ENCODE results near the gene ECHS1. TPM values are rescaled to one million over a fixed set of nuclear protein-coding genes. Genes with fewer than 3 reads are reported as not detected.
A peak's percentile ranks its signal among the peaks of the same experiment; 100 is the strongest.

Gene ECHS1
- polyA plus RNA-seq, 2 of the 4 experiments (the other 2 are of a cell fraction) = 66.7 to 133 TPM

DNA sequence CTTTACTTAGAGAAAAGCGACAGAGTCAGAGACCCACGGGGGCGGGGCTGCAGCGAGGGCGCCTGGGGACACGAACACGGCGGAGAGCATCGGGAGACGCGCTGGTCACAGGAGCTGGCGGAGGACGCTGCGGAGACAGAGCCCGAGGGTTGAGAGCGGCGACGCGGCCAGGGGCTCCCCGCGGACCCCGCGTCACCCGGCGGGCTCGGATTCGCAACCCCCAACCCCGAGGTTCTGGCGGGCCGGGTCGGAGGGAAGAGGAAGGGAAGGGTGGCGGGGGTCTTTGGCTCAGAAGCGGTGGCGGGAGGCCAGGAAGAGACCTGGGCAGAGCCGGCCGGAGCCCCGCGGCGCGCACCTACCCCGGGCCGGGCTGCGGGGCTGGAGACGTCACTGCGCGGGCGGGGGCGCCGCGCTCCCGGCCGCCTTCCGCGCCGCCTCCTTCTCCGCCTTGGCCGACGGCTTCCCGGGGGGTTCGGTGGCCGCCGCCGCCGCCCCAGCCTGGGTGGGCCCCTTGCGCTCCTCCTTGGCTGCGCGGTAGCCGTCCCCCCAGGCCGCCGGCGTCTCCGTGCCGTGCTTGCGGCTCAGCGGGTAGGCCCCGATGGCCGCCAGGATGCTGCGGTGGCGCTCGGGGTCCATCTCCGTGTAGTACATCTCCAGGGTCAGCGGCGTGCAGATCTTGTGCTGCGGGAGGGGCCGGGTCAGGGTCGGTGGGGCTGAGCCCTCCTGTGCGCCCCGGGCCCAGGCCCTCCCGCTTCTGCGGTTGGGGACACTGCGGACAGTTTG, 47.5 kb downstream of the ECHS1 start:
- ChIA-PET POLR2A (no interaction called here), CTCF (interaction anchor here (0.9 kb wide), 1 partner anchor 12 kb away, joined by 3 read pairs; no protein-coding TSS in a partner anchor)
- Histone ChIP-seq H3K4me2 (peak overlapping the region; percentile 68), H3K4me1 (peaks cover 27% of the 10 kb centered on the region), H3K27ac (peak overlapping the region; percentile 15 to 75; a peak in 4 of 6 replicates), H3K9me3 (no peaks in the 10 kb centered on the region; the same call in 2 of the 3 replicates), H3K4me3 (peak overlapping the region; percentile 44)
- no peak for FAIRE-seq
- no peak; a peak in 1 of 6 replicates for ATAC-seq
- WGBS (ENCODE audit: missing lambda C conversion rate) = 46% methylated on average over 49 of the region's 91 CpGs
- TF ChIP-seq GATA3 (IDR thresholded peaks at IDR 0.05; ENCODE audit: borderline replicate concordance) = no peak
- TF ChIP-seq, protein P1, sequence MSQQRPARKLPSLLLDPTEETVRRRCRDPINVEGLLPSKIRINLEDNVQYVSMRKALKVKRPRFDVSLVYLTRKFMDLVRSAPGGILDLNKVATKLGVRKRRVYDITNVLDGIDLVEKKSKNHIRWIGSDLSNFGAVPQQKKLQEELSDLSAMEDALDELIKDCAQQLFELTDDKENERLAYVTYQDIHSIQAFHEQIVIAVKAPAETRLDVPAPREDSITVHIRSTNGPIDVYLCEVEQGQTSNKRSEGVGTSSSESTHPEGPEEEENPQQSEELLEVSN (IDR thresholded peaks at IDR 0.05; ENCODE audit: borderline replicate concordance, low read depth) = no peak
- no peak for TF ChIP-seq ATOH8 (CRISPR knock-in tag; IDR thresholded peaks at IDR 0.05; ENCODE audit: low read depth)
- TF ChIP-seq HOXB5 (CRISPR knock-in tag; IDR thresholded peaks at IDR 0.05) = no peak
- TF ChIP-seq HOXA7 (CRISPR knock-in tag; IDR thresholded peaks at IDR 0.05) = no peak
- TF ChIP-seq, protein P2, sequence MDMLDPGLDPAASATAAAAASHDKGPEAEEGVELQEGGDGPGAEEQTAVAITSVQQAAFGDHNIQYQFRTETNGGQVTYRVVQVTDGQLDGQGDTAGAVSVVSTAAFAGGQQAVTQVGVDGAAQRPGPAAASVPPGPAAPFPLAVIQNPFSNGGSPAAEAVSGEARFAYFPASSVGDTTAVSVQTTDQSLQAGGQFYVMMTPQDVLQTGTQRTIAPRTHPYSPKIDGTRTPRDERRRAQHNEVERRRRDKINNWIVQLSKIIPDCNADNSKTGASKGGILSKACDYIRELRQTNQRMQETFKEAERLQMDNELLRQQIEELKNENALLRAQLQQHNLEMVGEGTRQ (IDR thresholded peaks at IDR 0.05) = no peak
- no peak for TF ChIP-seq POLR2AphosphoS2 (conservative IDR thresholded peaks at IDR 0.05; ENCODE audit: low read length)
- TF ChIP-seq NPAS2 (CRISPR knock-in tag; IDR thresholded peaks at IDR 0.05; ENCODE audit: borderline replicate concordance) = no peak
- no peak for DNase-seq (ENCODE audit: low read depth in 1 of 2, low spot score in 1 of 2)

- CTCF ChIA-PET = interaction anchor here (0.9 to 1.5 kb wide), 3 partner anchors 10 to 17 kb away, joined by 3 to 9 read pairs (median 3); no protein-coding TSS in a partner anchor
- ATAC-seq = no peak
- 56% methylated on average over 3 of the region's 20 CpGs for WGBS (ENCODE audit: missing lambda C conversion rate)
Measured at GRCh38 chr10:133324857-133325260, 48.3 kb downstream of the ECHS1 start.

More at GRCh38 chr10:133324857-133325260, 48.3 kb downstream of the ECHS1 start:
- Histone ChIP-seq H3K9me3 (no peaks in the 10 kb centered on the region; the same call in 2 of the 3 replicates), H3K4me2 (peak overlapping the region; percentile 68), H3K27ac (peak overlapping the region in 1 of 2 experiments; percentile 75; a peak in 4 of 6 replicates), H3K4me3 (peak overlapping the region; percentile 44), H3K4me1 (peaks cover 27% of the 10 kb centered on the region)
- DNase-seq (ENCODE audit: low read depth in 1 of 2, low spot score in 1 of 2) = no peak
- TF ChIP-seq BHLHE40 (IDR thresholded peaks at IDR 0.05; ENCODE audit: low read depth, low read length) (no peak), SMC3 (IDR thresholded peaks at IDR 0.05) (no peak), KDM5A (IDR thresholded peaks at IDR 0.05) (no peak), FOSL2 (IDR thresholded peaks at IDR 0.05) (no peak), FOSL2 (CRISPR knock-in tag; IDR thresholded peaks at IDR 0.05) (no peak), MAFK (IDR thresholded peaks at IDR 0.05; ENCODE audit: partially characterized antibody) (no peak), SREBF2 (IDR thresholded peaks at IDR 0.05) (no peak), HDAC2 (IDR thresholded peaks at IDR 0.05) (no peak), CHD2 (IDR thresholded peaks at IDR 0.05; ENCODE audit: low read length, partially characterized antibody) (no peak), CBX2 (IDR thresholded peaks at IDR 0.05; ENCODE audit: borderline replicate concordance, low read depth) (no peak), HOXB13 (CRISPR knock-in tag; IDR thresholded peaks at IDR 0.05; ENCODE audit: low read depth) (no peak), JUNB (IDR thresholded peaks at IDR 0.05) (no peak), POLR2A (IDR thresholded peaks at IDR 0.05; ENCODE audit: low read length) (no peak), ESRRA (IDR thresholded peaks at IDR 0.05; ENCODE audit: borderline replicate concordance, low read length) (no peak), FOSB (CRISPR knock-in tag; IDR thresholded peaks at IDR 0.05) (no peak), ZC3H11A (IDR thresholded peaks at IDR 0.05) (no peak), HOXA7 (CRISPR knock-in tag; IDR thresholded peaks at IDR 0.05) (no peak), POLR2AphosphoS2 (conservative IDR thresholded peaks at IDR 0.05; ENCODE audit: low read length) (no peak)
- TF ChIP-seq, protein P3, sequence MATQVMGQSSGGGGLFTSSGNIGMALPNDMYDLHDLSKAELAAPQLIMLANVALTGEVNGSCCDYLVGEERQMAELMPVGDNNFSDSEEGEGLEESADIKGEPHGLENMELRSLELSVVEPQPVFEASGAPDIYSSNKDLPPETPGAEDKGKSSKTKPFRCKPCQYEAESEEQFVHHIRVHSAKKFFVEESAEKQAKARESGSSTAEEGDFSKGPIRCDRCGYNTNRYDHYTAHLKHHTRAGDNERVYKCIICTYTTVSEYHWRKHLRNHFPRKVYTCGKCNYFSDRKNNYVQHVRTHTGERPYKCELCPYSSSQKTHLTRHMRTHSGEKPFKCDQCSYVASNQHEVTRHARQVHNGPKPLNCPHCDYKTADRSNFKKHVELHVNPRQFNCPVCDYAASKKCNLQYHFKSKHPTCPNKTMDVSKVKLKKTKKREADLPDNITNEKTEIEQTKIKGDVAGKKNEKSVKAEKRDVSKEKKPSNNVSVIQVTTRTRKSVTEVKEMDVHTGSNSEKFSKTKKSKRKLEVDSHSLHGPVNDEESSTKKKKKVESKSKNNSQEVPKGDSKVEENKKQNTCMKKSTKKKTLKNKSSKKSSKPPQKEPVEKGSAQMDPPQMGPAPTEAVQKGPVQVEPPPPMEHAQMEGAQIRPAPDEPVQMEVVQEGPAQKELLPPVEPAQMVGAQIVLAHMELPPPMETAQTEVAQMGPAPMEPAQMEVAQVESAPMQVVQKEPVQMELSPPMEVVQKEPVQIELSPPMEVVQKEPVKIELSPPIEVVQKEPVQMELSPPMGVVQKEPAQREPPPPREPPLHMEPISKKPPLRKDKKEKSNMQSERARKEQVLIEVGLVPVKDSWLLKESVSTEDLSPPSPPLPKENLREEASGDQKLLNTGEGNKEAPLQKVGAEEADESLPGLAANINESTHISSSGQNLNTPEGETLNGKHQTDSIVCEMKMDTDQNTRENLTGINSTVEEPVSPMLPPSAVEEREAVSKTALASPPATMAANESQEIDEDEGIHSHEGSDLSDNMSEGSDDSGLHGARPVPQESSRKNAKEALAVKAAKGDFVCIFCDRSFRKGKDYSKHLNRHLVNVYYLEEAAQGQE (IDR thresholded peaks at IDR 0.05) = no peak
- TF ChIP-seq, protein P4, sequence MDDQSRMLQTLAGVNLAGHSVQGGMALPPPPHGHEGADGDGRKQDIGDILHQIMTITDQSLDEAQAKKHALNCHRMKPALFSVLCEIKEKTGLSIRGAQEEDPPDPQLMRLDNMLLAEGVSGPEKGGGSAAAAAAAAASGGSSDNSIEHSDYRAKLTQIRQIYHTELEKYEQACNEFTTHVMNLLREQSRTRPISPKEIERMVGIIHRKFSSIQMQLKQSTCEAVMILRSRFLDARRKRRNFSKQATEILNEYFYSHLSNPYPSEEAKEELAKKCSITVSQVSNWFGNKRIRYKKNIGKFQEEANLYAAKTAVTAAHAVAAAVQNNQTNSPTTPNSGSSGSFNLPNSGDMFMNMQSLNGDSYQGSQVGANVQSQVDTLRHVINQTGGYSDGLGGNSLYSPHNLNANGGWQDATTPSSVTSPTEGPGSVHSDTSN (IDR thresholded peaks at IDR 0.05) = no peak
- TF ChIP-seq, protein P5, sequence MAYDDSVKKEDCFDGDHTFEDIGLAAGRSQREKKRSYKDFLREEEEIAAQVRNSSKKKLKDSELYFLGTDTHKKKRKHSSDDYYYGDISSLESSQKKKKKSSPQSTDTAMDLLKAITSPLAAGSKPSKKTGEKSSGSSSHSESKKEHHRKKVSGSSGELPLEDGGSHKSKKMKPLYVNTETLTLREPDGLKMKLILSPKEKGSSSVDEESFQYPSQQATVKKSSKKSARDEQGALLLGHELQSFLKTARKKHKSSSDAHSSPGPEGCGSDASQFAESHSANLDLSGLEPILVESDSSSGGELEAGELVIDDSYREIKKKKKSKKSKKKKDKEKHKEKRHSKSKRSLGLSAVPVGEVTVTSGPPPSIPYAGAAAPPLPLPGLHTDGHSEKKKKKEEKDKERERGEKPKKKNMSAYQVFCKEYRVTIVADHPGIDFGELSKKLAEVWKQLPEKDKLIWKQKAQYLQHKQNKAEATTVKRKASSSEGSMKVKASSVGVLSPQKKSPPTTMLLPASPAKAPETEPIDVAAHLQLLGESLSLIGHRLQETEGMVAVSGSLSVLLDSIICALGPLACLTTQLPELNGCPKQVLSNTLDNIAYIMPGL (CRISPR knock-in tag; IDR thresholded peaks at IDR 0.05; ENCODE audit: borderline replicate concordance) = no peak
- FAIRE-seq = no peak
- POLR2A ChIA-PET = no interaction called here
